GM21786 (cell line): ENCODE data around the gene HIGD1A.
A peak's percentile ranks its signal among the peaks of the same experiment; 100 is the strongest.
"Not testable (repeated sequence)": the region's sequence is repeated elsewhere in the genome, so short reads cannot be mapped to it uniquely, and the experiment has no call there.

Experiments used
- ATAC-seq: cut with Tn5 transposase; IDR thresholded peaks from one replicate; pipeline ENCODE4 v1.9.1; 2021; ENCODE audit not compliant: unreplicated experiment

HIGD1A gene

GRCh38 chr3:42829628-42830436 lies 25.5 kb upstream of the HIGD1A start:
- no peak for ATAC-seq

GRCh38 chr3:42829083-42829627 lies 24.9 kb upstream of the HIGD1A start:
- ATAC-seq = no peak

DNA sequence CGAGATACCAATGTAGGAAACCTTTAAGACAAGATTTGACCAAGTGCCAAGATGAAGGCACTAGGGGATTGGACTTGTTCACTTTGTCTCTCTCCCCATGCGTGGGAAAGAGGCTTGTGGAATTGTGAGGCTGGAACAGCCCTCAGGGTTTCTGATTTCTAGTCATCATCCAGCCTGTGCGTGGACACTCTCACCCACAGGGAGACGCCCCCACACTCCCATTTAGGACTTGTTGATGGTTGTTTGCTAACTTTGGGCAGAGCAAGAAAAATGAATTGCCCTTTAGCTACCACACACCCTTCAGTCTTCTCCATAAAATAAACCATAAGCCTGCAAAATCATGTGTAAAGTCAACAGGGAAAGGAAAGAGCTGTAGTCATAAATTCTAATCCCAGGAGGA lies 23.4 kb upstream of the HIGD1A start:
- no peak for ATAC-seq

- ATAC-seq = no peak
These were observed 22.7 kb upstream of the HIGD1A start for GRCh38 chr3:42827023-42827422.

DNA sequence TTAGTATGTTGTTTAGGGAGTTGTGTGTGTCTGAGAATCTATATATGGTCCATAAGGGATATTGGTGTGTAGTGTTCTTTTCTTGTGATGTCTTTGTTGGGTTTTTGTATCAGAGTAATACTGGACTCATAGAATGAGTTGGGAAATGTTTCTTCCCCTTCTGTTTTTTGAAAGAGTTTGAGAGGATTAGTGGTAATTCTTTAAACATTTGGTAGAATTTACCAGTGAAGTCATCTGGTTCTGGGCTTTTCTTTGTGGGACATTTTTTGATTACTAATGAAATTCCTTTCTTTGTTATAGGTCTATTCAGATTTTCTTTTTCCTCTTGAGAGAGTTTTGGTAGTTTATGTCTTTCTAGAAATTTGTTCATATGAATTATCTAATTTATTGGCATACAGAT lies 21.9 kb upstream of the HIGD1A start:
- no peak for ATAC-seq

DNA sequence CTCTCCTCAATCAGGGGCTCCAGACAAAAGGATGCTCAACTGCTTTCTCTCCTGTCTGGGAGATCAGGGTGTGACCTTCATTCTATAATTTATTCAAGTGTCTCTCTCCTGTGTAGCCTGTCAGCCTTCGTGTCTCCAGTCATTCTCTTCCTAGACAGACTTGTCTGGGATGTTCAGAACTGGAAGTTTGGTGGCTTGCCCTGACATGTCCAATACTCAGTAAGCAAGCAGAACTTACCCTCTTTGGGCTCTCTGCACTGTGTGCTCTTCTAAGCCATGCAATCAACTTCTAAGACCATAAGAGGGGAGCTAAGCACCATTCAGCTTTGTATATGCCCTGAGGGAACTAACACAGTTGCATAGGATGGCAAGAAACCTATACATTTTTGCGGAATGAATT lies 19.1 kb upstream of the HIGD1A start:
- ATAC-seq = no peak

- no peak for ATAC-seq
These were observed 18.5 kb upstream of the HIGD1A start for GRCh38 chr3:42822828-42823227.

GRCh38 chr3:42820746-42821051 lies 16.4 kb upstream of the HIGD1A start:
- ATAC-seq = no peak

- no peak for ATAC-seq
These were observed 15.2 kb upstream of the HIGD1A start for GRCh38 chr3:42819351-42819965.

DNA sequence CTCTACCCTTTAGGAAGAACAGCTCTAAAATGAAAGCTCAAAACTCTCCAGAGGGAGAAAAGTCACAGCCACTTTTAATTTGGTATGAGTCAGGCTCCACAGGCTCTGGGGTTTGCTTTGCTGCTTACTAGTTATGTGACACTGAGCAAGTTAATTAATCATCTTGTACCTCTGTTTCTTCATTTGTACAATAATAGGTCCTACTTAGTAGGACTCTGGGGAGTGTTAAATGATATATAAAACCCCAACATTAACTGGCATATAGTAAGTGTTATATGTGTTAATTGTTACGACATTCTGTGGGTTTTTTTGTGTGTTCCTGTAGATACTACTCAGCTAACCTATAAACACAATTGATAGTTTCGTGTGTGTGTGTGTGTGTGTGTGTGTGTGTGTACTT lies 11.5 kb upstream of the HIGD1A start:
- ATAC-seq = no peak

- ATAC-seq = no peak
These were observed 10.7 kb upstream of the HIGD1A start for GRCh38 chr3:42814914-42815507.

GRCh38 chr3:42814246-42814645 lies 10.0 kb upstream of the HIGD1A start:
- ATAC-seq = no peak

DNA sequence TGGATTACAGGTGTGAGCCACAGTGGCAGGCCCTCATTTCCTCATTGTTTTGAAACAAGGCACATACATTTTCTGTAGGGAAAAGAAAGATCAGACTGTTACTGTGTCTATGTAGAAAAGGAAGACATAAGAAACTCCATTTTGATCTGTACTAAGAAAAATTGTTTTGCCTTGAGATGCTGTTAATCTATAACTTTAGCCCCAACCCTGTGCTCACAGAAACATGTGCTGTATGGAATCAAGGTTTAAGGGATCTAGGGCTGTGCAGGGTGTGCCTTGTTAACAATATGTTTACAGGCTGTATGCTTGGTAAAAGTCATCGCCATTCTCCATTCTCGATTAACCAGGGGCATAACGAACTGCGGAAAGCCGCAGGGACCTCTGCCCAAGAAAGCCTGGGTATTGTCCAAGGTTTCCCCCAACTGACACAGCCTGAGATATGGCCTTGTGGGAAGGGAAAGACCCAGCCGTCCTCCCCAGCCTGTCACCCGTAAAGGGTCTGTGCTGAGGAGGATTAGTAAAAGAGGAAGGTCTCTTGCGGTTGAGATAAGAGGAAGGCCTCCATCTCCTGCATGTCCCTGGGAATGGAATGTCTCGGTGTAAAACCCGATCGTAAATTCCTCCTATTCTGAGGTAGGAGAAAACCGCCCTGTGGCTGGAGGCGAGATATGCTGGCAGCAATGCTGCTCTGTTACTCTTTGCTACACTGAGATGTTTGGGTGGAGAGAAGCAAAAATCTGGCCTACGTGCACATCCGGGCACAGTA lies 7.0 kb upstream of the HIGD1A start:
- ATAC-seq = not testable (repeated sequence)

DNA sequence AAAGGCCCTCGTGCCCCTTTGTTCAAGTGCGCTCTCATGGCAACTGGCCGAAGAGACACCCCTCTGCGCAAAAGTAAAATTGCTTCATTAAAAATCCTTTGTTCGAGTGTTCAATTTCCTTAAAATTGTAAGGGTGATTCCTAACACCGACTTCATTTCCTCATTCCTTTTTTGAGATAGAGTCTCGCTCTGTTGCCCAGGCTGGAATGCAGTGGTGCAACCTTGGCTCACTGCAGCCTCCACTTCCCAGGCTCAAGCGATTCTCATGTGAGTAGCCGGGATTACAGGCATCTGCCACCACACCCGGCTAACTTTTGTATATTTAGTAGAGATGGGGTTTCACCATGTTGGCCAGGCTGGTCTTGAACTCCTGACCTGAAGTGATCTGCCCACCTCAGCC lies 6.4 kb upstream of the HIGD1A start:
- ATAC-seq = not testable (repeated sequence)

DNA sequence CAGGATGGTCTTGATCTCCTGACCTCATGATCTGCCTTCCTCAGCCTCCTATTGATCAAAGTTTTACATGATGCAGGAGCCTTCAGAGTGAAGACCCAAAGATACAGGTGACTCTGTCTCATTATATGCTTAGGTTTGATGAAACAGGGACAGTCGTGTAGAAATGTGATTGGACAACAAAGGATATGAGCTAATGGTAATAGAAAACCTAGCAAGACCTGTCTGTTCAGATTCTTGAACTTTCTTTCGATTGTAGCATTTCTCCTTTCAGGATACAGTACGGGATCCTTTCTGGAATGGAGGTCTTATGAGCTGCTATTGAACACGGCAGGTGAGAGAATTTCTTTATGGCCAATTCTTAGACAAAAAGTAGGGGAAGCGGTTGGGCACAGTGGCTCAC lies 4.9 kb upstream of the HIGD1A start, which contains the start of gene ACKR2:
Gene ACKR2 (plus strand): TSS at position 244 of the 400 bp plus-strand sequence. CDS start 55,058 bp downstream, outside the sequence.
- ATAC-seq = no peak

DNA sequence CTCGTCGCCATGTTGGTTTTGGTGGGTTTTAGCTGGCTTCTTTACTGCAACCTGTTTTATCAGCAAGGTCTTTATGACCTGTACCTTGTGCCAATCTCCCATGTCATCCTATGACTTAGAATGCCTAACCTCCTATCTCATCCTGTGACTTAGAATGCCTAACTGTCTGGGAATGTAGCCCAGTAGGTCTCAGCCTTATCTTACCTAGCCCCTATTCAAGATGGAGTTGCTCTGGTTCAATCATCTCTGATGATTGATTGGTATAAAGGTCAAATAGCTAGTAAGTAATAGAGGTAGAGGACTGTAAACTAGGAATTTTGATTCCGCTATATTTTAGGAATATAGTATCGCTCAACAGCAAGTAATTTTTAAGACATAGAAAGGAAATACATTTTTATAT lies 3.6 kb upstream of the HIGD1A start:
- ATAC-seq = no peak

- no peak for ATAC-seq
These were observed 991 bp upstream of the HIGD1A start for GRCh38 chr3:42805141-42805821.

- ATAC-seq = peak; percentile 23
These were observed 492 bp upstream of the HIGD1A start for GRCh38 chr3:42804831-42805132.

DNA sequence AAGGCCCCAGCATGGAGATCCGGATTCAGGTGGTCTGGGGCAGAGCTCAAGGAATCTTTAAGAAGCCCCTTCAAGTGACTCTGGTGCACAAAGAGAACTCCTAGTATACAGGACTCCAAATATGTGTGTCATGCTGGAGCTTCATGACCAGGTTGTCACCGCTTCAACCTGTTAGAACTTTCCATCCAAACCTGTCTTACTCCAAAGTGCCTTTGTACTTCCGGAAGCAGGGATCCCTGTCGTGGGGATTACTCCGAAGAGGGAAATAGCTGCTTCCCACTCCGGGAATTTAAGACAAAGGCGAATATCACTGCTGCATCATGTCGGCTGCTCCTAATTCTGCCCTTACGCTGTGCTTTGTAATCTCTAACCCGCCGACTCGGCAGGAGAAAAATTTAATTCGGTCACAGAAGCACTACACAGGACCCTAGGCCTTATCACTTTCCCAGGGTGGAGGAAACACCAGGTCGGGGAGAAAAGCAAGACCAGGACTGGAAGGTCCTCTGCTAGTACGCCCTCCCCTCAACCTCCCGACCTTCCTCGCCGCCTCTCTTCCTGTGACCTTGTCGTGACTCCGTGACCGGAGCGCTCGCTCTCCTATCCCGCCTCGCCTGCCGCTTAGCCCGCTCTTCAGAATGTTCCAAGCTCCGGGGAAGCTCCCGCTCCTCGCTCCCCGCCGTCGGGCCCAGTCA lies 730 bp downstream of the HIGD1A start:
- ATAC-seq = peak; percentile 18

DNA sequence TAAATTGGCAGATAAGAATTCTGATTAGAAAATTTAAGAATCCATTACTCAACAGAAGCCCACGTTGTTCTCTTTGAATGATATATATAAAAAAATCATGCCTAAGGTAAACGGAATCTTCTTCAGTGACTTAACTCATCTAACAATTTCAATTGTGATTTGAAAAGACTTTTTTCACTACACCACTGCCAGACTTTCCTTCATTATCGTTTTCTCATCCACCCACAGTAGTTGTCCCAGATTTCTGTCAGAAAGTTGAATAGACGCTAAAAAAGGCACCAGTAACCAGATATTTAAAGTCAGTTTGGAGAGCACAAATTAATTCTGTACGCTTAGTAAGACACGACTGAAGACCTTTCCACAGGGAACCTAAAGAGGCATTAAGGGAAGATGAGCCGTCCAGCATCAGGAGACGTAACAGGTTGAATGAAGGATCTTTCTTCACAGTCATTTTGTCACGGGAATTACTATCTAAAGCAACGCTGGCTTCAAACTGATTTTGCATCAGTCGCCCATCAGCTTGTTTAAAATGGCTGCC lies 1.3 kb downstream of the HIGD1A start:
- no peak for ATAC-seq
